ENCODE data around the gene GLRX3.
"Not testable (repeated sequence)": the region's sequence is repeated elsewhere in the genome, so short reads cannot be mapped to it uniquely, and the experiment has no call there.

The GLRX3 gene

DNA sequence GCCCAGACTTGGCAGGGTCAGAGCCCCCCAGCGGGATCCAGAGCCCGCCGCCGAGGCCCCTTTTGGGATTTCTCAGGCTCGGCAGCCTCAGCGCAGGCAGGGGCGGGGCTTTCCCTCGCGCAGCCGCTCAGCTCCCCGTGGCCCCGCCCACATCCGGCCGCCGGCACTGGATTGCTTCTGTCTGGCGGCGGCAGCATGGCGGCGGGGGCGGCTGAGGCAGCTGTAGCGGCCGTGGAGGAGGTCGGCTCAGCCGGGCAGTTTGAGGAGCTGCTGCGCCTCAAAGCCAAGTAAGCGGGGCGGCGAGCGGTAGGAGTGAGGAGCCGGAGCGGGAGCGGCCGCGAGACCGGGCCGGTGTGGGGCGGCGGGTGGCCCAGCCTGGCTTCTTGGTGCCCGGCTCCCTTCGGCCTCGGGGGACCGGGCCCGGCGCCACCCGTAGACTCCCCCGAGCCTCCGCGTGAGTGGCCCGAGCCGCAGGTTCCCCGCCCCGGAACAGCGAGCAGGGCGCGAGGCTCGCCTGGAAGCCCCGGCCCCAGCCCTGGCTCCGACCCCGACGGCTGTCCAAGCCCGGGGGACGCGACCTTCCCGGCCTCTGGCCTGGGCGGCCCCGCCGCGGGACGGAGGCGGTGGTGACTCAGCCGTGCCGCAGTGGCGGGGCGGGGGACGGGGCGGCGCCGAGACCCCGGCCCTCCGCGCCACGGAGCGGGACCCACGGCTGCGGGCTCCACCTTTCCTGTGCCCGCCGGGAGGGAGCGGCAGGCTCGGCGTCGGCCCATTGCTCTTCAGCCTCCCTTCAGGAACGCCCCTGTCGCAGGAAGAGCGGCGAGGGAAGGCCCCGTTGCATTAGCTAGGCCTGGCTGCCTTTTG lies at the start of gene GLRX3:
Gene GLRX3 (plus strand): TSS at position 166 of the 864 bp plus-strand sequence. CDS start 30 bp downstream, at position 196.
- DNase-seq = peak; percentile 93

DNA sequence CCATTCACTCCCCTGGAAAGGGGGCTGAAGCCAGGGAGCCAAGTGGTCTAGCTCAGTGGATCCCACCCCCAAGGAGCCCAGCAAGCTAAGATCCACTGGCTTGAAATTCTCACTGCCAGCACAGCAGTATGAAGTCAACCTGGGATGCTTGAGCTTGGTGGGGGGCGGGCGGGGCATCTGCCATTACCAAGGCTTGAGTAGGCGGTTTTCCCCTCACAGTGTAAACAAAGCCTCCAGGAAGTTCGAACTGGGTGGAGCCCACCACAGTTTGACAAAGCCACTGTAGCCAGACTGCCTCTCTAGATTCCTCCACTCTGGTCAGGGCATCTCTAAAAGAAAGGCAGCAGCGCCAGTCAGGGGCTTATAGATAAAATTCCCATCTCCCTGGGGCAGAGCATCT lies 45.6 kb upstream of the GLRX3 start:
- not testable (repeated sequence) for DNase-seq

DNA sequence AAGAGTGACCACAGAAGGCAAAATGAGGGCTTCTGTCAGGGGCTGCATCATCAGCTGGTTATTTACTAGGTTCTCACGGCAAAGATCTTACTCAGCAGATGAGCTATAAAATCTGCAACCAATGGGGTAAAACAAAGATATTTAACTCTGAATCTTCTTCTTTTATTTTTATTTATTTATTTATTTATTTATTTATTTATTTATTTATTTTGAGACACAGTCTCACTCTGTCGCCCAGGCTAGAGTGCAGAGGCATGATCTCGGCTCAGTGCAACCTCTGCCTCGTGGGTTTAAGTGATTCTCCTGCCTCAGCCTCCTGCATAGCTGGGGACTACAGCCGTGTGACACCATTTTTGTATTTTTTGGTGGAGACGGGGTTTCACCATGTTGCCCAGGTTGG lies 36.8 kb upstream of the GLRX3 start:
- no peak for DNase-seq

DNA sequence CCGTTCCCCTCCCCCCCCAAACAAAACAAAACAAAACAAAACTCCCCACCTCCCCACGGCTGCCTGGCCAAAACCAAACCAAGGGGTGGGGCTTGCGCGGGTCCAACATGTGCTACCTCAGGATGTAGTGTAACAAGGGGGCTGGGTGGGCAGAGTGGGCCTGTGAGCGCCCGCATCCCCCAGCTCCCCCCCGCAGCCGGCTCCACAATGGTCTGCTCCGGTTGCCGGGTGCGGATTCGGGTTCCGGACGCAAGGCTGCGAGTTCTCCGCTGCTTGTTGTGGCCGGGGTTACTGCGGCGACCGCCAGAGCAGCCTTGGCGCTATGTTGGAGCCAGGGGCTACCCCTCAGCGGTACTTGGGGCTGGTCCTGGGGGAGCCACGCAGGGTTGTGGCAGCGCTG lies 30.5 kb upstream of the GLRX3 start:
- no peak for DNase-seq

DNA sequence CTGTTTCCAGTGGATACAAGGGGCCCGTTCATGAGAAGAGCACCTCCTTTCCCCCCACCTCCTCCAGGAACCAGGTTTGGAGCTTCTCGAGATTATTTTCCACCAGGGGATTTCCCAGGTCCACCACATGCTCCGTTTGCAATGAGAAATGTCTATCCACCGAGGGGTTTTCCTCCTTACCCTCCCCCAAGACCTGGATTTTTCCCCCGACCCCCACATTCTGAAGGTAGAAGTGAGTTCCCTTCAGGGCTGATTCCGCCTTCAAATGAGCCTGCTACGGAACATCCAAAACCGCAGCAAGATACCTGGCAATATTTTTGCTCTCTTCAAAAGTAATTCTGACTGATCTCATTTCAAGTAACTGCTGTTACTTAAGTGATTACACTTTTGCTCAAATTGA lies 28.0 kb upstream of the GLRX3 start:
- not testable (repeated sequence) for DNase-seq

DNA sequence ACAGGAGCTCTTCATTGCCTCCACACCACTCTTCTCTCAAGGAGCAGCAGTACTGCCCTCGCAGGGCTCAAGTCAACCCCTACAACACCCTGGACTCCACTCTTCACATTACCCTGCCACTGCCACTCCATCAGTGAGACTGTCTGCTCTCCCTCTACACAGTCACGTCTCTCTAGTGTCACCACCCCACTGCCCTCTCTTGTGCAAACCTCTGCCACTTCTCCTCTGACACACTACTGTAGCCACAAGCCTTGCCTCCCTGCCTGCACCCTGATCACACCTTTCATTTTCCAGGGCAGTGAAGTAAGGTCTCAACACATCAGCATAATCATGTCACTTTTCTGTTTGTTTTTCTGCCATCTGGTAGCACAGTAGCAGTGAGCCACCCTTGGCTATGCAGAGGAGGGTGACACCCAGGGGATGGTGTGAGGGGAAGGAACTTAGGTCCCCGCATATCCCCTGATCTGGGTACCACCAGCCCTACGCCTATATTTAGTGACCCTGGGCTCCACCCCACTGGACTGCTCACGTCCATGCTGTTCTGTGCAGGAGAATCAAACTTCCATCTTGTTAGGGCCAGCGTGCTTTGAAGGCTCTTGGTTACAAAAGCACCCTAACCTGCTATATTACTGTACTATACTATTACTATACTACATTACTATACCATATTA lies 27.1 kb upstream of the GLRX3 start:
- DNase-seq = no peak

DNA sequence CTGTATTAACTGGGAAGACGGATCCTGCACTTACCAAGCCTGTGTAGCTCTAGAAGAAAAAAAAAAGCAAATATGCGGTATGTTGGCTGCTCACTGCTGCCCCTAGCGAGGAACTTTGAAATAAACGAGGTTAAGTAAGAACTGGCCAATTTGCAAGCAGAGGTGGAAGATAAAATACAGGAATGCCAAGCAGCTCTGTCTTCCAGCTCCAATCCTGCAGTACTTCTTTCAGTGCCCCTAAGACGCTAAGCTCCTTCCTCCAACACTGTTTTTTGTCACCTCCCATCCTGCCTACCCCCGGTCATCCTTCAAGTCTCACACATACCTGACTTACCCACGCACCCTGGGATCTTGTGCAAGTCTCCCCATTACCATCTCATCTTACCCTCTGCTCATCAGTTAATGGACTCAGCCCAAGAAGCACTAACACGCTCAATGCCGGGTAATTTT lies 26.4 kb upstream of the GLRX3 start:
- DNase-seq = peak; percentile 89

DNA sequence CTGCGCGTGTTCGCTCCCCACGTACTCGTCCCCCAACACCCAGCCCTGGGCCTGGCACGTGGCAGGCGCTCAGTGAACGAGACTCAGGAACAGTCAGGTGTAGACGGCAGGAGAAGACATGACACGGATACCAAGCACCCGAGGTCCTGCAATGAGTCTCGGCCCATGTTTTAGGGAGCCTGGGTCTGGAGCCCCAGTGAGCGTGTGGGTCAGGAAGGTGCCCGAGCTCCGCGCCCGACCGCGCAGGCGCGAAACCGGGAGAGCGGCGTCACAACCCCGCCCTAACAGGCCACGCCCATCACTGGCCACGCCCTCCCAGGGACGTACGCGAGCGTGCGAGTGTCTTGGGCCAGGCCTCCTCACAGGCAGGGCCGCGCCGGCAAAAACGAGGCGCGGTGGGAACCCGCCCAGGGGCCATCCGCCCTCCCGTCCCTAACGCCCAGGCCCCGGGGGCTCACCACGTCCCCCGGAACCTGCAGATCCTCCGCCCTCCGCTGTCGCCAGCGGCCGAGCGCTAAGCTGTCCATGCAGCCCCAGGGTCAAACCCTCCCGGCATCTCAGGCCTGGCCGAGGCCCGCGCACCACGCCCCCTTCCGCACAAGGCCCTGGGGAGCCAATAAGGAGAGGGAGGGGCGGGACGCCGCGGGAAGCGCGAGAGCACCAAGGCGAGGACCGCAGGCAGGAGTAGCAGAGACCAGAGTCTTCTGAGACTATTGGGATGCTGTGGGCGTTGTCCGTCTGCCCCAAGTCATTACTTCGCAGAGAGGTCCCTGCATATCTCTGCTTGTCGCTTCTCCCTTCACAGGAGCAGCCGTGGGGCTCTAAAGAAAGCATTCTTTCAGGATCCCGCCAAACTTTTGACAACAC lies 25.7 kb upstream of the GLRX3 start, which contains the start of gene C10orf143:
Gene C10orf143 (minus strand): TSS at position 585 of the 867 bp plus-strand sequence. CDS start 58 bp downstream, at position 527.
- peak; percentile 97 for DNase-seq

DNA sequence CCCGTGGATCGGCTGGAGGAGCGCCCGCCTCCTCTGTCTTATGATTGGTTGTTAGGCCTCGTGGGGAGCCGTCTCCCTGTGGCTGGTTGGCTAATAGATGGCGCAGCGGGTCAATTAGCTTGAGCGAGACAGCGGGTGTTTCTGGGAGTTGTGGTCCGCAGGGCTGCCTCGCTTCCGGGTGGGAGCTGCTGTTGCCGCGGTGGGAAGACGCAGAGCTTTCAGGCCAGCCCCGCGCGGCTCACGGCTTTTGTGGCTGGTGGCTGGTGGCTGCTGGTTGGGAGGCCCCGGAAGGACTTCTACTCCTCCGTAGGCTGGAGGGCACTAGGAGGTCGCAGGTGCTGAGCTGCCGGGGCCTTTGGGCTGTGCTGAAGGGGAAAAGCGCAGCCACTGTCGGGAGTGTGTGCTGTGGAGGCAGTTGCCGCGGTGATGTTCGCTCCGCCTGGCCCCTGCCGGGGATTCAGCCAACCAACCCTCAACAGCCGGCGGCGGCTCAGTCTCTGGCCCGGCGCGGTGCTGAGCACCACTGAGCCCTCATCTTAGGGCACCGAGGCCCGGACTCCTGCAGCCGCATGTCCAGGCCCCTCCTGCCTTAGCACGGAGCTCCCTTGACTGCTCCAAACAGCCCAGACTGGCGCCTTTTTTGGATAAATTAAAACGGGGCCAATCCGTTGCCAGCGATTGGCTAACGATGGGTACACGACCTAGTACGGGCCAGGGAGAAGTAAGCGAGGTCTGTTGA lies 24.9 kb upstream of the GLRX3 start:
- DNase-seq = peak; percentile 97

DNA sequence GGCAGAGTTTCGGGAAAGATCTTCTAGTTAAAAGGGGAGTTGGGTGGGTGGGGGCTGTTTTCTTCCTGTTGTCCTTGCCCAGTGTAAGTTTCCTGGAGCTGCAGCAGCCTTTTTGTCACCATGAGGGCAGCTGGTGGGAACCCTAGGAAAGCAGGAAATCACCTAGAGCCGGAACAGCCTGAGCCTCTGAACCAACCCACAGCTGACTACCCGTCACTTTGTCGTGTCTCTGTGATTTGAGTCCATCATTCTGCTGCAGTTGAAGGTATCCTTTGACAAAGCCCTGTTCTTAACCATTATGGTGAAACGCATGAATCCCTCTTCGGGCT lies 24.4 kb upstream of the GLRX3 start:
- DNase-seq = no peak

DNA sequence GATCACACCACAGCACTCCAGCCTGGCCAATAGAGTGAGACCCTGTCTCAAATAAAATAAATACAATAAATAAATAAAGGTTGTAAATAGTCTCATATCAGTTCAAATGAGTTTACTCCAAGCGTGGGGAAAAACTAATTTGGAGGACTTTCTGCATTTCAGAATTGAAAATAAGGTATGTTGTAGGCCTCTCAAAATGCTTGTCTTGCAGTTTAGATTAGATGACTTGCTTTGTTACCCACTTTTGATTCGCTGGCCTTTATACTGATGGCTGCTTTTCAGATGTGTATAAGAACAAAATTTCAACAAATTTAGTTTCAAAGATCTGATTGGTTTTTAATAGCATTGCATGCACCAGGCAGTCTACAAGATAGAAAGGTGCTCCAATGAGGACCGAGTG lies 23.4 kb upstream of the GLRX3 start:
- no peak for DNase-seq

DNA sequence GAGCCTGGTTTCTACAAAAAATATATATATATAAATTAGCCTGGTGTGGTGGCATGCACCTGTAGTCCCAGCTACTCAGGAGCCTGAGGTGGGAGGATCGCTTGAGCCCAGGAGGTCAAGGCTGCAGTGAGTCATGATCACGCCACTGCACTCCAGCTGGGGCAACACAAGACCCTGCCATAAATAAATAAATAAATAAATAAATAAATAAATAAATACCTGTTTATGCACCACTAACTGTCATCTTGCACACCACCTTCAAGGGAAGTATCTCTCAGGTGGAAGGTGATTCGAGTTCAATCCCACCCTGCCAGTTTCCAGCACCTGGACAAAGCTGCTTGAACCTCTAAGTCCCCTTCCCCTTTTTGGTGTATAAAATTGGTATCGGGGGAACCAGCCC lies 19.2 kb upstream of the GLRX3 start:
- not testable (repeated sequence) for DNase-seq

DNA sequence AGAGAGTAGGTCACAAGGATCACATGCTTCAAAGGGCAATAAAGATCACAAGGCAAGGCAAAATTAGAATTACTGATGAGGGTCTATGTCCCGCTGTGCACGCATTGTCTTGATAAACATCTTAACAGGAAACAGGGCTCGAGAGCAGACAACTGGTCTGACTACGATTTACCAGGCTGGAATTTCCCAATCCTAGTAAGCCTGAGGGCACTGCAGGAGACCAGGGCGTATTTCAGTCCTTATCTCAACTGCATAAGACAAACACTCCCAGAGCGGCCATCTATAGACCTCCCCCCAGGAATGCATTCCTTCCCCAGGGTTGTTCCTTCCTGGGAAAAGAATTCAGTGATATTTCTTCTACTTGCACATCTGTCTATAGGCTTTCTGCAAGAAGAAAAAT lies 18.7 kb upstream of the GLRX3 start:
- DNase-seq = not testable (repeated sequence)

DNA sequence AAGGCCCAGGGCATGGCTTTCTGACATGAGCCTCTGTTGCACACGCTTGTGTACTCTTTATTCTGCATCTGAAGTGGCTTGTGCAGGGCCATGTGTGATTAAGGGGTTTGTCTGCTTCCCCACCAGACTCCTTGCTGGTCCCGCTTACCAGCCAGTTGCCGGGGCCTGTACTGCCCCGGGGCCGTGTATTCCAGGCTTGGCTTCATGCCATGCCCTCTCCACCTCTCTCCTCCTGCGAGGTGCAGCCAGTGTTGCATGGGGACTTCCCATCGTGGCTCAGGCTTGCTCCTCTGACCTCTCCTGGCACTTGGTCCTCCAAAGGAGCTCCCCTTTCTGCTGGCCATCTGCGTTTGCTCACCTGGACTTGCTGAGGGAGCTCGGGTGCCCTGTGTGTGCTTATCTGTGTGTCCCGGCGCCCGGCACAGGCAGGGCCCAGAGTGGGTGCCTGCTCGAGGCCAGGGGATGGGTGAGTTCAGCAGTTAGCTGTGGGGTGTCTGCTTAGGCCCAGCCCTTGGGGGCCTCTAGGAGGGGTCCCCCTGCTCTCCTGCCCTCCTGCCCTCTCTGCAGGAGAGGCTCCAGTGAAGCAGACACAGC lies 14.6 kb upstream of the GLRX3 start:
- no peak for DNase-seq

DNA sequence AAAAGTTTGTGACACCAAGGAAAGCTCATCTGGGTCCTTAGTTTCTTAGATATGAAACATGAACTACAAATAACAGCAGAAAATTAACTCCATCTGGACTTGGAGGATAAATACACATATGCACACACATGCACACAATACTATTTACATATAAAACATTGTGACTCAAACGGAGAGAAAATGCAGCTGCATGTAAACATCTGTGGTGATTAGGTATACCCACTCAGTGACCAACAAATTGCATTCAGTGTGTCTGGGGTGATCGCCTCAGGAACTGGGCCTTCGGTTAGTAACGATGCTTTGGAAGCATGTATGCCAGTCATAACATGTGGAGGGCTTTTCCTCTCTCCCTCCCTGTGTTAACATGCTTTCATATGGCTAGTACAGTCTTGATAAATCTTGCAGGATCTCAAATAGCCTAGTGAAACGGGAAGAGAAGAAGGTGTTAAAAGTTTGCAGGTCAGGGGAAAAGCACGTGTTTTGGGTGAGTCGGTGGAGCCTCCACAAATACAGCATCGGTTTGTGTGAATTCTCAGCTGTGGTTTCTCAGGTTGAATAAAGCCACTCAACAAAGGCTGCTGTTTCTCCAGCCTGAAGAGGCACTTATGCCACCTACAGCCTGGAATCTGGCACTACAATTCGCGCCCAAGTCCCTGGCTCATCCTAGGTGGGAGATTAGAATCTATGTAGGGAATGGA lies 8.7 kb upstream of the GLRX3 start:
- peak; percentile 68 for DNase-seq

DNA sequence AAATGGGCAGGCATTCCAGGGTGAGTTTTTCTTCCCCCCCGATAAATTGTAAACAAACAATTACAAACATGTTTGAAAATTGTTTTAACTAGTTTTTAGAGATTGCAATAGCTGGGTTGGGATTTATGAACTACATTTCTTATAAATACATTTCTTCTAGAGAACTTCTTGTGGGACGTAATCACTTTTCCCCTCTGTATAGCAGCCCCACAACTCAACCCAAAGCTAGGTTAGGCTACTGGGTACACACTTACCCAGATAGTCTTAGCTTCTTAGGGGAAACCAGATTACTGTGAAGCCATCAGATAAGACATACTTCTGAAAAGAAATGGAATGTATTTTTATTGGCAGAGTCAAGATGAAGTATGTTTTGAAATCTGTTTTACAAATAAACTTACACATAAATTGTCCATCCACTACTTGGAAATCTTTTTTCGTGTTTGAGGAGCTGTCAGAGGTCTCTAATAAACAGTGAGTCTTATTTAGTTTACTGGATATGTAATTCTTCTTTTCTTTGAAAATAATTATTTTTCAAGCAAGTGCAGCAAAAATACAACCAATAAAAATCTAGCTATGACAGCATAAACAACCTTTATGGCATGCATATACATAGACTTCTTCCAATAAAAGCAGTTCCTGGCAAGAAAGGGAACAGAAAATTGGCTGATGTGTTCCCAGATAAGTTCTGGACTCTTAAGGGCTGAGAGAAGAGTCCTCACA lies 8.0 kb upstream of the GLRX3 start:
- DNase-seq = no peak

DNA sequence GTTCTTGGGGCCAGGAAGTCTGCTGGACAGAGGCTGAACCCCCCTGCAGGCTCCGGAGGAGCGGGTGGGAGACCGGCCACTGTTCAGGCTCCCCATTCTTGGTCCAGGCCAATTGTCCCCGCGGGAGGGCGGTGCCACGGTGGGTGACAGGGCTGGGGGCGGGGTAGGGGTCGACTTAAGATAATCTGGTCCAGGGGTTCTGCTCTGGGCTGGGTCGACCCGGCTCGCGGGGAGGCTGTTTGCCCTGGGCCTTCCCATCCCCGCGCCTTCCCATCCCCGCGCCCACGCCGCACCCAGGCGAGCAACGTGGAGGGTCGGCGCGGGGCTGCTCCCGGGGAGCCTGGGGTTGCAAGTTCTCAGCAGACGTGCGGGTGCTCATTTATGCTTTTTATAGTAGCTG lies 7.3 kb upstream of the GLRX3 start:
- DNase-seq = no peak

DNA sequence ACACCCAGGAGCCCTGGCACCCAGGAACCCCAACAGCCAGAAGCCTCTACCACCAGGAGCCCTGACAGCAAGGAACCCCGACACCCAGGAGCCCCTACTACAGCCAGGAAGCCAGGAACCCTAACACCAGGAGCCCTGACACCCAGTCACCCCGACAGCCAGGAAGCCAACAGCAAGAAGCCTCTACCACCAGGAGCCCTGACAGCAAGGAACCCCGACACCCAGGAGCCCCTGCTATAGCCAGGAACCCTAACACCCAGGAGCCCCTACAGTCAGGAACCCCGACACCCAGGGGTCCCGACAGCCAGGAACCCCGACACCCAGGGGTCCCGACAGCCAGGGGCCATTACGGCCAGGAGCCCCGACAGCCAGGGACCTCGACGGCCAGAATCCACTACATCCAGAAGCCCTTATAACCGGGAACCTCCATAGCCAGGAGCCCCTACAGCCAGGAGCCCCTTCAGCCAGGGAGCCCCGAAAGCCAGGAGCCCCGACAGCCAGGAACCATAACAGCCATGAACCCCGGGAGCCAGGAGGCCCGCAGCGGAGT lies 440 bp upstream of the GLRX3 start:
- no peak for DNase-seq

DNA sequence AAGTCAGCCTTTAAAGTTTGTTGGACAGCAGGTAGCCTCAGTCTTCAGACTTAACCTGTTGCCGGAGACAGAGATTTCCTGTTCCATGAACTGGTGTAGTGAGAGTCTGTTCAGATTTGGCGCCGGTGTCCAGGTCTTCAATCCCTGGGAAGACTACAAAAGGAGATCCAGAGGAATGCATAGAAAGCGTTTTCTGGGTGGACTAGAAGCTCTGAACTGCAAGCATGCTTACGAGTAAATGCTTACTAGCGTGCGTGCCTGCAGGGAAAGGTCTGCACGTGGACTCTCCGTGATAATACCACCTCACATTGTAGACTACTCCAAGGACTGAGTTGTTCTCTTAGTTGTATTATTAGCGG lies 878 bp downstream of the GLRX3 start:
- peak; percentile 54 for DNase-seq

DNA sequence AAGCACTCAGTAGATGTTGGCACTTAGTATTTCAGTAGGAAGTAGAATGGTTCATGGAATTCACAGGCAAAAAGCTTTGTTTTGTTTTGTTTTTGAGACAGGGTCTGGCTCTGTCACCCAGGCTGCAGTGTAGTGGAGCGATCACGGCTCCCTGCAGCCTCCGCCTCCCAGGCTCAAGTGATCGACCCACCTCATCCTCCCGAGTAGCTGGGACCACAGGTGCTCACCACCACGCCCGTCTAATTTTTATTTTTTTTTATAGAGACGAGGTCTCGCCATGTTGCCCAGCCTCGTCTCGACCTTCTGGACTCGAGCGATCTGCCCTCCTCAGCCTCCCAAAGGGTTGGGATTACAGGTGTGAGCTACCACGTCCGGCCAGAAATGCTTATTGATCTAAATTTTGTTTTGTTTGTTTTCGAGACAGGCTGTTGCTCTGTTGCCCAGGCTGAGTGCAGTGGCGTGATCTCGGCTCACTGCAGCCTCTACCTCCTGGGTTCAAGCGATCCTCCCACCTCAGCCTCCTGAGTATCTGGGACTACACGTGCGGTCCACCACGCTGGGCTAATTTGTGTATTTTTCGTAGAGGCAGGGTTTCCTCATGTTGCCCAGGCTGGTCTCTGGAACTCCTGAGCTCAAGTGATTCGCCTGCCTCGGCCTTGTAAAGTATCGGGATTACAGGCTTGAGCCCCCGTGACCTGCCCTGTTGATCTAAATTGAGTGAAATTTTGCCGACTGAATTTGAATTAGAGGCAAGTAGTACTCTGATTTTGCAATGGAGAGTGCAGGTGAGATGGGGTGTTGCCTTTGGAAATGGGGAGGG lies 1.7 kb downstream of the GLRX3 start:
- DNase-seq = no peak
